ENCODE measurements around the gene PAX9.

DNA sequence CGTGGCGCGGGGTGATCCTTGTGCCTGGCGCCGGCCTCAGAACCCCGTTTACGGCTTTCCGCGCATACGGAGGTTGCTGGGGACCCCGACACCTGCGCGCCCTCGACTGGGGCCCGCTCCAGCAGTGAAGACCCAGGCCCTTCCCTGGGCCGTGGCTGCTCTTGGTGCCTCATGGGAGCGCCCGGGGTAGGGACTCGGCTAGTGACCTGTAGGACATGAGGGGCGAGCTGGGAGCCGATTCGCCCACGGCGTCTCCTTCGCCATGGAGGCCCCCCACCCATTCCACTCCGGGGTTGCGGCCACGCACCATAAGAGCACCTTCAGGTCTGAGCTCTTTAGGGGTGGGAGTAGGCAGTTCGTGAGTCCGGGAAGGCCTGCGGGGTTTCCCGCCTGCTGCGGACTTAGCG, 14.2 kb upstream of the PAX9 start:
- TF ChIP-seq, protein P1, sequence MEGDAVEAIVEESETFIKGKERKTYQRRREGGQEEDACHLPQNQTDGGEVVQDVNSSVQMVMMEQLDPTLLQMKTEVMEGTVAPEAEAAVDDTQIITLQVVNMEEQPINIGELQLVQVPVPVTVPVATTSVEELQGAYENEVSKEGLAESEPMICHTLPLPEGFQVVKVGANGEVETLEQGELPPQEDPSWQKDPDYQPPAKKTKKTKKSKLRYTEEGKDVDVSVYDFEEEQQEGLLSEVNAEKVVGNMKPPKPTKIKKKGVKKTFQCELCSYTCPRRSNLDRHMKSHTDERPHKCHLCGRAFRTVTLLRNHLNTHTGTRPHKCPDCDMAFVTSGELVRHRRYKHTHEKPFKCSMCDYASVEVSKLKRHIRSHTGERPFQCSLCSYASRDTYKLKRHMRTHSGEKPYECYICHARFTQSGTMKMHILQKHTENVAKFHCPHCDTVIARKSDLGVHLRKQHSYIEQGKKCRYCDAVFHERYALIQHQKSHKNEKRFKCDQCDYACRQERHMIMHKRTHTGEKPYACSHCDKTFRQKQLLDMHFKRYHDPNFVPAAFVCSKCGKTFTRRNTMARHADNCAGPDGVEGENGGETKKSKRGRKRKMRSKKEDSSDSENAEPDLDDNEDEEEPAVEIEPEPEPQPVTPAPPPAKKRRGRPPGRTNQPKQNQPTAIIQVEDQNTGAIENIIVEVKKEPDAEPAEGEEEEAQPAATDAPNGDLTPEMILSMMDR (IDR thresholded peaks at IDR 0.05 in 8 of 11, conservative IDR thresholded peaks at IDR 0.05 in 3 of 11): no peak
- TF ChIP-seq POLR2A (IDR thresholded peaks at IDR 0.05): no peak
- TF ChIP-seq POLR2AphosphoS5 (IDR thresholded peaks at IDR 0.05): no peak

Measured in spleen (tissue), 7 donors.